GM18517 (cell line): ENCODE results near the gene BMERB1.
"Not testable (repeated sequence)": the region's sequence is repeated elsewhere in the genome, so short reads cannot be mapped to it uniquely, and the experiment has no call there.

Experiments used
- ATAC-seq: cut with Tn5 transposase; IDR thresholded peaks from one replicate; pipeline ENCODE4 v1.9.1; 2021; ENCODE audit warnings: mild to moderate bottlenecking, moderate library complexity; ENCODE audit not compliant: unreplicated experiment

The BMERB1 gene

GRCh38 chr16:15548482-15548891, 114.1 kb downstream of the BMERB1 start:
- no peak for ATAC-seq

GRCh38 chr16:15552507-15552906, 118.1 kb downstream of the BMERB1 start:
- ATAC-seq, result no peak

- no peak for ATAC-seq
Measured at GRCh38 chr16:15553313-15554088, 119.1 kb downstream of the BMERB1 start.

- ATAC-seq, result no peak
Measured at GRCh38 chr16:15556130-15556529, 121.7 kb downstream of the BMERB1 start.

GRCh38 chr16:15557258-15557657, 122.9 kb downstream of the BMERB1 start:
- ATAC-seq, result no peak

- no peak for ATAC-seq
Measured at GRCh38 chr16:15559176-15559575, 124.8 kb downstream of the BMERB1 start.

- no peak for ATAC-seq
Measured at GRCh38 chr16:15564604-15565339, 130.4 kb downstream of the BMERB1 start.

GRCh38 chr16:15566095-15566494, 131.7 kb downstream of the BMERB1 start:
- ATAC-seq, result no peak

- no peak for ATAC-seq
Measured at GRCh38 chr16:15567823-15568222, 133.4 kb downstream of the BMERB1 start.

- not testable (repeated sequence) for ATAC-seq
Measured at GRCh38 chr16:15570666-15571065, 136.3 kb downstream of the BMERB1 start.

- ATAC-seq, result no peak
Measured at GRCh38 chr16:15571557-15571956, 137.2 kb downstream of the BMERB1 start.

- no peak for ATAC-seq
Measured at GRCh38 chr16:15572329-15573001, 138.1 kb downstream of the BMERB1 start.

GRCh38 chr16:15573274-15573895, 139.0 kb downstream of the BMERB1 start:
- no peak for ATAC-seq

- ATAC-seq, result not testable (repeated sequence)
Measured at GRCh38 chr16:15573896-15574613, 139.7 kb downstream of the BMERB1 start.

GRCh38 chr16:15574614-15574948, 140.2 kb downstream of the BMERB1 start:
- ATAC-seq, result no peak

- no peak for ATAC-seq
Measured at GRCh38 chr16:15575293-15576049, 141.1 kb downstream of the BMERB1 start.

GRCh38 chr16:15576960-15577958, 142.9 kb downstream of the BMERB1 start:
- ATAC-seq, result no peak

- no peak for ATAC-seq
Measured at GRCh38 chr16:15578824-15579223, 144.4 kb downstream of the BMERB1 start.
